Astrocyte (in vitro differentiated cells and primary cell): ENCODE measurements around the gene ZNF628.

ENCODE experiments used
- CTCF ChIP-seq: IDR thresholded peaks from 2 replicates; pipeline ENCODE4 v1.5.1; 2011; ENCODE audit warnings: low read depth, mild to moderate bottlenecking, inconsistent platforms, low read length, moderate library complexity; ENCODE audit not compliant: insufficient read depth
- EZH2 ChIP-seq: IDR thresholded peaks from 2 replicates; pipeline ENCODE4 v1.6.1; 2012; ENCODE audit warnings: mild to moderate bottlenecking, low read length, inconsistent platforms; ENCODE audit not compliant: insufficient read depth

GRCh38 chr19:55494172-55494761 is 17.9 kb downstream of the ZNF628 start:
- TF ChIP-seq CTCF (no peak), EZH2 (no peak)
